HG02885 (cell line): ENCODE data around the gene PLEKHB2.
"Not testable (repeated sequence)": the region's sequence is repeated elsewhere in the genome, so short reads cannot be mapped to it uniquely, and the experiment has no call there.

Experiments
- ATAC-seq: cut with Tn5 transposase; IDR thresholded peaks from one replicate; pipeline ENCODE4 v1.9.1; 2021; ENCODE audit warnings: mild to moderate bottlenecking; ENCODE audit not compliant: unreplicated experiment, poor library complexity

Gene PLEKHB2

DNA sequence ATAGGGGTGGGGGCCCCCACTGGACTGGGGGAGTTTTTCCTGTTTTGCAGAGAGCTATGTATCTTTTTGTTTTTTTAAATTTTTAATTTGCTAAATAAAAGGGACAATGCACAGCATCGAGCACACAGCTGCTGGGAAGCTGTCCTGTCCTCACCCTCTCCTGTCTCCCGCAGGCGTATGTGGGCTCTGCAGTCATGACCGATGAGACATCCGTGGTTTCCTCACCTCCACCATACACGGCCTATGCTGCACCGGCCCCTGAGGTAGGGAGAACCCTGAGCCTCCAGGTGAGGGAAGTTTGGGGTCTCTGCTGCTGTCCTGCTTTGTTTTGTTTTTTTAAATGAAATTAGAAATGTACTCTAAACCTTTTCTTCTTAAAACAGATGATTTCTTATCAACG lies 27.6 kb downstream of the PLEKHB2 start:
- no peak for ATAC-seq

DNA sequence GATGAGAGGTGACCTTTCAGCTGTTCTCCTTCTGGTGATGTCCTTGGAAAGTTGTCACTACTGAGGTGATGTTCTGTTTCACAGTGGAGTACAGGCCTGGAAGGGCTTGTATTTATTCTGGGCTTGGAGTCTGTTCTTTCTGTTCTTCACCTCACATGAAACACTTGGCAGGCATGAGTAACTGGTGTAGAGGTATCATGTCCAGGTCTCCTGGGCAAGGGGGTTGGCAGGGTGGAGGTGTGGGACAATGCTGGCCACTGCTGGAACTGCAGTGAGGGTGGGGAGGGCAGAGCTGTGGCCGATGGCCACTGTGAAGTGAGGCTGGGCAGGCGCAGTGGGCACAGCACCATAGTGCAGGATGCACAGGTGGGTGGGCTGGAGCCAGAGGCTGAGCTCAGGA lies 35.4 kb downstream of the PLEKHB2 start:
- no peak for ATAC-seq

DNA sequence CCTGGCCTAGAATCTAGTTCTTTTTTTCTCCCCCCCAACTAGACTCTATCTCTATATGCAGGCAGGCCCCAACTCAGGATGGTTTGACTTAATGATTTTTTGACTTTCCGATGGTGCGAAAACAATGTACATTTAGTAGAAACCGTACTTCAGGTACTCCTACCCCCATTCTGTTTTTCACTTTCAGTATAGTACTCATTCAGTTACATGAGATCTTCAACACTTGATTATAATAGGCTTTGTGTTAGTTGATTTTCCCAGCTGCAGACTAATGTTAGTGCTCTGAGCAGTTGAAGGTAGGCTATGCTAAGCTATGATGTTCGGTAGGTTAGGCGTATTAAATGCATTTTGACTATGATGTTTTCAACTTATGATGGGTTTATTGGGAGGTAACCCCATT lies 37.7 kb downstream of the PLEKHB2 start:
- no peak for ATAC-seq

DNA sequence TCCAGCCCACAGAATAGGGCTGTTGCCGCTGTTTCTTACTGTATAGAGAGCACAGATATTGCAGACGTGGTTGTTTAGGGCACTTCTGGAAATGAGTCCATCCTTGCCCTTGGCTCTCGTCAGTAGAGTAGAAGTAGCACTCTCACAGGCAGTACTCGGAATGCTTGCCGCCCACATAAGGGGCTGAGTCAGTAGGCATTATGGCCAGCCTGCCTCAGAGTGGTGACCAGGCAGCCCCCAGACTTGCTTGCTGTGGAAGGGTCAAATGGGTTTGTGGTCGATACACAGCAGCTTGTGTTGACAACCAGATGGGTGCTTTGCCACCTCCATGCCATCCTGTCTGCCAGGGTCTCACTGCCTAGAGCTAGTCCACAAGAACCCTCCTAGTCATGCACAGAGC lies 38.7 kb downstream of the PLEKHB2 start:
- ATAC-seq: no peak

DNA sequence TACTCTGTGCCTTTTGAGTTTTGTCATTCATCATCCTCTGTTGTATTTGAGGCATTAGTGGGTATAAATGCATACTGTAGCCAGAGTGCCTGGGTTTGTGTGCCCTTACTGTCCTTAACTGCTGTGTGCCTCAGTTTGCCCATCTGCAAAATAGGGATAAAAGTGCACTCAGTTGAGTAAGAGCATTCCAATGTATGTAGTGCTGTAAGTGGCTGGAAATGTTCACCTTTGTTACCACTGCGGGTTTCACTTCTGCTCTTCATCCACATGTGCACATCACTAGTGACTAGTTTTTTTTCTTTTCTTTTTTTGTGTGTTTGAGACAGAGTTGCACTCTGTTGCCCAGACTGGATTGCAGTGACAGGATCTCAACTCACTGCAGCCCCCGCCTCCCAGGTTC lies 39.9 kb downstream of the PLEKHB2 start:
- ATAC-seq: peak; percentile 96

DNA sequence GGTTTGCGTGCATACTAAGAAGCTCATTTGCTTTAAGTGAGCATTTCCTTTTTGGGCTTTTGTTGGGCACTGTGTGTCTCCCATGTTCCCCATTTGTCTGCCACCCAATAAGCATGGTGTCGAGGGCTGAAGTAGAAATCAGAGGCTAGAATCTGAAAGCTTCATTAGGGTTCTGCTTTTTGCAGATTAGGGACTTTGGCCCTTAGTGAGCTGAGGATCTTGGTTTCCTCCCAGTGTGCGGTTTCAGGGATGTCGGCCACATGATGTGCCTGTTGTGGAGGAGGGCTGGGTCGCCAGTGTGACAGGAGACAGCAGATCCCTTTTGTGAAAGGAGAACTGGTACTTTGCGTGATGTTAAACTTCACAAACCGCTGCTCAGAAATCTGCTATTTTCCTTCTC lies 41.1 kb downstream of the PLEKHB2 start:
- no peak for ATAC-seq

DNA sequence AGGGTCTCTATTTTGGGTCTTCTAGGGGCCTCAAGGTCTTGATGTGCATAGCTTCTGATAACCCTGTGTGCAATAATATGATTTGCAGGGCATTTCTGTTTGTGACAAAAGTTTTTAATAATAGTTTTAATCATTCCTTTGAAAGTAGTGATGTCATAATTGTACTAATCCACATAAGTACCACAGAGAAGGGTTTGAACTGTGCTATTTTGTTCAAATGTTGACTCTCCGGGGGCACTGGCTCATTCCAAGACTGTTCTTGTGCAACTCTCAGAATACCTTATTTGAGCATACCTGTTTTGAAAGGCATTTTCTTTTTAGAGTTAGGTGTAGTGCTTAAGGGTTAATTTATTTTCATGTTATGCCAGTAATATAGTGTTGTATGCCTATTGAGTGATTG lies 41.6 kb downstream of the PLEKHB2 start:
- ATAC-seq: no peak

DNA sequence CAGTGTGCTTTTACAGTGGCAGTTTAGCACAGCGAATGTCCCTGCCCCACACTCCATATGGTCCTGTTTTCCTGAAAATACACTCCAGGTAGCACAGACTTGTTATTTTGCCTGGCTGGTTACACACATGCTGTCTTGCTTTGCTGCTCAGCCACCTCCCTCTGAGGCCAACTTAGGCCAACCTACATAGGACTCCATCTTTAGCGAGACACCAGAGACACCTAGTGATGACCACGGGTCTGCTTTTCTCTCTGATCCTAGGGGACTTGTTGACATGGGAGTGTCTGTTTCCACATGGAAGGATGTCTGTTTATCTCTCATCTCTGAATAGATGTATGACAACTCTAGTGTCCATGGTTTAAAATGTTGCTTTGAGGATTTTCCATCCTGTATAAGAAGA lies 43.3 kb downstream of the PLEKHB2 start:
- ATAC-seq: no peak

DNA sequence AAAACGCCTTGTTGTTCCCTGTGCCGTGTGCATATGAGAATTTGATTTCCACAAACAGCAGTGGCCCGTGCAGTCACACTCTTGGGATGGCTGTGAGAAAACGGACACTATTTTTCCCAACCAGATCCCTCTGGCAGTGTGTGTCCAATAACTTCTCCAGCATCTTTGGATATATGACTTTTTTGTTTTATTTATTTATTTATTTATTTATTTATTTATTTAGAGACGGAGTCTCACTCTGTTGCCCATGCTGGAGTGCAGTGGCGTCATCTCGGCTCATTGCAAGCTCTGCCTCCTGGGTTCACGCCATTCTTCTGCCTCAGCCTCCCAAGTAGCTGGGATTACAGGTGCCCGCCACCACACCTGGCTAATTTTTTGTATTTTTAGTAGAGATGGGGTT lies 45.0 kb downstream of the PLEKHB2 start:
- not testable (repeated sequence) for ATAC-seq

DNA sequence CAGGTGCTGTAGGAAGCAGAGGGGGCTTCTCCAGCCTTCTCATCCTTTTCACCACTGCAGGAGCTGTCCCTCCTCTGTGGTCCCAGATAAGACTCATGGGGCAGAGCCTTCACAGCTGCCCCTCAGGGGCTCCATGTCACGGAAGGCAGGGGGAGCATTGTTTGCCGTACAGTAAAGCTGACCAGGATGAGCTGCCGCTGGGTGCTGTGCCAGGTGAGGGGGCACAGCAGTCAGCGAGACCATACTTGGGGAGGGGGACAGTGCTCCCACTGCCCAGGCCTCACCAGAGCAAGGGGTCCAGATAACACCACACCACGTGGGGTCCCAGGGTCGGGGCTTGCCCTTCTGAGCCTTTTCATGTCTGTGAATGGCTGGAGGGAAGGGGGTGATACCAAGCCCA lies 46.3 kb downstream of the PLEKHB2 start:
- no peak for ATAC-seq

DNA sequence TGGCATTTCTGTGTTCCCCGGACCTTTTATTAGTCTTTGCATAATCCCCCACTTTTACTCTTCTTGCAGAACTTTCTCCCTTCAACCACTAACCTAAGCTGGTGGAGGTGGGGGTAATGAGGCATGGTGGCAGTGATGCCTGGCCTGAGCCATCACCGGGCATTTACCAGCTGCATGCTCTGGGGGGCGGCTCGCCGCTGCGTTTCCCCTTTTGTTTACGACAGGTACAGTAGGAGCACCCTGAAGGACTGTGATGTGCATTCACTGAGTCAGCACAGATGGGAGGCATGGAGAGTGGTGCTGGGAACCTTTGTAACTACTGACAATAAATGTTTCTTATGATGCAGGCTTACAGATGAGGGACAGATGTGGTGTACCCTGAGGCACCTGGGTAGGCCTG lies 46.9 kb downstream of the PLEKHB2 start:
- no peak for ATAC-seq

DNA sequence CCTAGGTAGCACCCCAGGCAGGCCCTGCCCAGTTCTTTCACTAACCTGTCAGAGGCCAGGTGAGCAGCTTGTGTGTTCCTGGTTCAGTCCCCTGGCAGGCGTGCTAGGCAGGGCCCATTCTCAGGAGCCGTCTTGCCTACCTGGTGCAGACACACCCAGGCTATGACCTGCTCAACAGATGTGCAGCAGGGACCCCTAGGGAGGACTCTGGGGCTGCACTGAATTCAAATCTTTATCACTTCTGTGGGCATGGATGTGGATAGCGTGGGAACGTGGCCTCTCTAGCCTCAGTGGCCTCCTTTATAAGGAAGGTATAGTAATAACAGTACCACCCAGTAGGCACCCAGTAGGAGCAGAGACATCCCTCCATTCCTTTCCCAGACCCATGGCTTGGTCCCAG lies 48.4 kb downstream of the PLEKHB2 start:
- ATAC-seq: no peak

DNA sequence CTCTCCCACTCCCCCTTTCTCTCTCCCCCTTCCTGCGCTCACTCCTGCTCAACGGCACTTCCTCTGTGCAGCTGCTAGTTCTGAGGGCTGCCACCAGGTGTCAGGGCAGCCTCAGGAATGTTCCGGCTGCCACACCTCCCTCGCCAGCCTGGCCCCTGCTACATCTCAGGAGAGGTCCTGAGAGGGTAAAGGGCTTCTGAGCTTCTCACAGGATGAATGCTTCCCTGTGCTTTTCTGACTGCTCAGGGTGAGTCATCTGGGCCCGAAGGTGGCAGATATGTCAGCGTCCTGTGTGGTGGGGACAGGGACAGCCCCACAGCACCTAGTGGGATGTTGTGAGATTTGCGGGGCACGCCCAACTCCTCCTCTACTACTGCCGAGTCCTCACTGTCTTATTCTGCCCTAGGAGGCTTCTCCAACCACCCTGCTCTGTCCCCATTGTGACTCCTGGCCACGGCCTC lies 49.0 kb downstream of the PLEKHB2 start:
- peak; percentile 92 for ATAC-seq

DNA sequence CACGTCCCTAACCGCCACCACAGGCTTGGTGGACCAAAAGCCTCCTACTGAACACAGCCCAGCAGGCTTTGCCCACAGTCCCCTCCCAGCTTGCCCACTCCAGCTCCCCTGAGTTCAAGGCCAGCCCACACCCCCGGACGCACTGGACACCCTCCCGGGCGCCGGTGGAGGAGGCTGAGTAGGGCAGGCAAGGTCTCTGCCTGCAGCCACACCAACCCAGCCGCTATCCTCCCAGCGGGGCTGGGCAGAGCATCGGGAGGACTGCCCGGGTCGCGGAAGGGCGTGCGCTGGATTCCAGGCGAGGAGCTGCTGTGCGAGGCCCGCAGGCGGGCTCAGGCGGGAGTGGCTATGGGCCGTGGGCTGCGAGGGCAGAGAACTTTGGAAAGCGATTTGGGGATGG lies 49.5 kb downstream of the PLEKHB2 start:
- ATAC-seq: no peak

DNA sequence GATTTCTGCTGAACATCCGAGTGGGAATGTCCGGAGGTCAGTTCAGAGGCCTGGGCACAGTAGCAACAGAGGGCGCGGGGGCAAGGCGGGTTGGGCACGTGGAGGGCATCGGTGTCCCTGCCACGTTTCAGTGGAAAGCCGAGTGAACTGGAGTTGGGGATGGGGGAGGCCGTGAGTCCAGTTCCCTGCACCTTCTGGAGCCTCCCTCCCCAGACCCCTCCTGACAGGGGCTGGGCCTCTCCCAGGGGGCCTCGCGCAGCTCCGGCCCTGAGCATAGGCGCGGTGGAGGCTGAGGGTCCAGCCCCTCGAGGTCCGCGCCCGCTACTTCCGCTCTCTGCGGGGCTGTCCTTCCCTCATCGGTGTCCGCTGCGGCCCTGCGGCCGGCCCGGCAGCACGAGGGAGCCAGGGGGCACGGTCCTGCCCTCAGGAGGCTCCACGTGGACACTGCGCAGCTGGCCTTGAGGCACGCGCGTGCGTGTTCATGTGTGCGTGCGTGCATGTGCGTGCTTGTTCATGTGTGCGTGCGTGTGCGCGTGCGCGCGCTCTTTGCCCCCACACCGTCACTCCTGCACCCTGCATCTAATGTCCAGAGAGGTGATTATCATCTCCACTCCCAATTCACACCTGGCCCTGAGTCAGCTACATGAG lies 50.2 kb downstream of the PLEKHB2 start:
- ATAC-seq: no peak

DNA sequence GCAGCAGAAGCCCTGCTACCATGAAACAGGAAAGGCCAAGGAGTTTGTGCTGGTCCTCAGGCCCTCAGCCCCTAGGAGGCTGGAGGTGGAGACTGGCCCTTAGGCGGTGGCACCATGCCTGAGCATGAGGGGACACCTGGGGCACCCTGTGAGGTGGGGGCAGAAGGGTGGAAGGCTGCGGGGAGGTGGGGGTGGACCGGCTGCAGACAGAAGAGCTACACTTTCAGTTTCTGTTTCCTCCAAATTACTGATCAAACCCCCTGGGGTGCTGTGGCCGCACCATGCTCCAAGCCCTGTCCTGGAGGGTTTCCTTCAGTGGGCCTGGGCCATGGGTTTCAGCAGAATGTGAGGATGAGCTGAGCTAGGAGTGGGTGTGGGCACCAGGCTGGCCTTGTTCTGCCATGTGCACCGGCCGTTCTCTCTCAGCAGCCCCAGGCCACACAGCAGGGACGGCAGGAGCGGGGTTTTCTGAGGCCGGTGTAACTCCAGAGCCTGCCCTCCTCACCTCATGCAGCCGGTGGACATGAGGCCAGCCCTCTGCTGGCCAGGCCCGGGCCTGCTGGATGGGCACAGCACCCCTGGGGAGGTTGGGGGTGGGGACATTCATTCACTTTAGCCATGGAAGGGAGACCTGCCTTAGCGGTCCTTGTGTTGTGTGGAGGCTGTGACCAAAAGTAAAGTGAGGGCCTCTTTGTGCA lies 51.5 kb downstream of the PLEKHB2 start:
- peak; percentile 41 for ATAC-seq

DNA sequence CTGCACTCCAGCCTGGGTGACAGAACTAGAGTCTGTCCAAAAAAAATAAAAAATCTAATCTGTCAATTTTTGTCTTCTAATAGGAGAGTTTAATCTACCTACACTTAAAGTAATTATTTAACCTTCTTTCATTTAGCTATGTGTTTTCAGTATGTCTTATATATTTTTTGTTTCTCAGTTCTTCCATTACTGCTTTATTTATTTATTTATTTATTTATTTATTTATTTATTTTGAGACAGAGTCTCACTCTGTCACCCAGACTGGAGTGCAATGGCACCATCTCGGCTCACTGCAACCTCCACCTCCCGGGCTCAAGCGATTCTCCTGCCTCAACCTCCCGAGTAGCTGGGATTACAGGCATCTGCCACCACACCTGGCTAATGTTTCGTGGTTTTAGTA lies 60.4 kb downstream of the PLEKHB2 start:
- ATAC-seq: not testable (repeated sequence)

DNA sequence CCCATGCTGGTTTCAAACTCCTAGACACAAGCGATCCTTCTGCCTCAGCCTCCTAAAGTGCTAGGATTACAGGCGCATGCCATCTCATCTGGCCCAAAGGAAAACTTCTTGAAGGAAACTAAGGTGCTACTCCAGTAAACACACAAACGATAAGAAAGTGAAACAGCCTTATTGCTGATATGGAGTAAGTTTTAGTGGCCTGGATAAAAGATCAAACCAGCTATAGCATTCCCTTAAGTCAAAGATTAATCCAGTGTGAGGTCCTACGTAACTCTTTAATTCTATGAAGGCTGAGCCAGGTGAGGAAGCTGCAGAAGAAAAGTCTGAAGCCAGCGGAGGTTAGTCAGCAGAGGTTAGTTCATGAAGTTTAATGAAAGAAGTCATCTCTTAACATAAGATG lies 63.4 kb downstream of the PLEKHB2 start:
- no peak for ATAC-seq

DNA sequence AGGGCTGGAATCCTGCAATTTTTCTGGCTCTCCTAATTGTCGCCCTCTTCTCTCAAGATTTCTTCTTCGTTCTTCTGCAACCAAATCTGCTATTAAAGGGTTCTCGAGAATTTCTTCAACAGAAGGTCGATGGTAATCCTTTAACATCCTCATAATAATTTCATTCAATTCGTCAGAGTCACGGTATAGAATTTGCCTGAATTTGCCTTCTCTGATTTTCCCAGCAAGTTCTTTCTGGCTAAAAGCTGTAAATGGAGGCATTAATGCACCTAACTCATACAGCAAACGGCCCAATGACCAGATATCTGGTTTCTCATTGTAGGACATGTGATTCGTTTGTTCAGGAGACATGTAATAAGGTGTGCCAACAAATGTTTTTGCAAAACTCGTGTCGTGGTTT lies 72.9 kb downstream of the PLEKHB2 start:
- not testable (repeated sequence) for ATAC-seq

DNA sequence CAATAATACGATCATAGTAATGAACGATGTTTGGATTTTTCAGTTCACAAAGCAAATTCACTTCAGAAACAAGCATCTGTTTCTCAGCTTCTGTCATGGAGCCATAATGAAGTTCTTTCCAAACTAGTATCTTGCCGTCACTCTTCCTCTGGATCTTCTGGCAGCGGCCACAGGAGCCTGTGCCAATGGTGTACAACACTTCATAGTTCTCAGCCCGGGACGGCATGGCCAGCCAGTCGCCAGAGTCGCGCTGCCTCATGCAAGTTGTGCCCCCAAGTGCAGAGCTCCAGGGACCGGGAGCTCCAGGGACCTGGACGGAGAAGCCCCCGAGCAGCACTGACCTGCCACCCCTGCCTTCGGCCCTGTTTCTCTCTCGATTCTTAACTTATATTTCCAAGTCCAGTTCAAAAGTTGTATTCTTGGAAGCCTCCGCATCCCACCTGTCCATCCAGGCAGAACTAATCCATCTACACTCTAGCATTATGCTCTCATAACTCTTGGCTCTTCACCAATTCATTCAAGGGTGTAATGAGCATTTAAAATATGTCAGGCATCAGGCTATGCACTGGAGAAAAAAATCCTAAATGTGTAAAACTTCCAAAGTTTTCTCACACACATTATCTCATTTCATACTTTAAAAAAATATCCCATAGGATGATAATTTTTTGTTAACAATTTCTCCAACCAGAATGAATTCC lies 73.7 kb downstream of the PLEKHB2 start:
- ATAC-seq: not testable (repeated sequence)

DNA sequence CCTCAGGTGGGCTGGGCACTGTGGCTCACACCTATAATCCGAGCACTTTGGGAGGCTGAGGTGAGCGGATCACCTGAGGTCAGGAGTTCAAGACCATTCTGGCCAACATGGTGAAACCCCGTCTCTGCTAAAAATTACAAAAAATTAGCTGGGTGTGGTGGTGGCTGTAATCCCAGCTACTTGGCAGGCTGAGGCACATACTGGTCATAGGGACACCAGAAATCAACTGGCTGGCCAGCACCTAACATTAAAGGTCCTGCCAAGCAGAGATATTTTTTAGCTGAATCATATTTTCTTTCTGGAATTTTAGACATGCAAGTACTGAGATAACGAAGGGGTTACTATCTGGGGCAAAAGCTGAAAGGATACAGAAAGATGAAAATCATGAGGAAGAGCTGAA lies 76.3 kb downstream of the PLEKHB2 start:
- ATAC-seq: not testable (repeated sequence)
